Activated CD4-positive, alpha-beta T cell treated with anti-CD3 and anti-CD28 coated beads, Interleukin-2, amount 10 ng/mL, durations not matched to agents 24 days and 14 days (primary cell): ENCODE data around the gene FMN2. TPM values are rescaled to one million over a fixed set of nuclear protein-coding genes. Genes with fewer than 3 reads are reported as not detected.
"Not testable (repeated sequence)": the region's sequence is repeated elsewhere in the genome, so short reads cannot be mapped to it uniquely, and the experiment has no call there.

Source experiments
- DNase-seq: peaks from one replicate; pipeline ENCODE4 v3.0.0; 2022
- H3K27ac Mint-ChIP-seq: one replicate; pipeline ENCODE4 v1.8.0; 2022; ENCODE audit warnings: mild to moderate bottlenecking, mixed read lengths
- H3K27me3 Mint-ChIP-seq: one replicate; pipeline ENCODE4 v1.8.0; 2022; ENCODE audit warnings: mixed read lengths
- H3K36me3 Mint-ChIP-seq: one replicate; pipeline ENCODE4 v1.8.0; 2022; ENCODE audit warnings: low read depth, mild to moderate bottlenecking, mixed read lengths
- H3K4me1 Mint-ChIP-seq: one replicate; pipeline ENCODE4 v1.8.0; 2021; ENCODE audit warnings: mixed read lengths
- H3K4me3 Mint-ChIP-seq: one replicate; pipeline ENCODE4 v1.8.0; 2022; ENCODE audit warnings: mild to moderate bottlenecking, moderate library complexity, mixed read lengths
- H3K9me3 Mint-ChIP-seq: one replicate; pipeline ENCODE4 v1.8.0; 2021; ENCODE audit warnings: mixed read lengths
- intact Hi-C: fragments of 100-400 bp; cut with micrococcal nuclease; formaldehyde crosslinking; loops from one replicate; pipeline ENCODE4 v1.15.1; 2023
- total RNA-seq: library from RNA; stranded (reverse); gene quantifications from 2 replicates; pipeline ENCODE4 v1.2.3, GENCODE V29; 2022

Gene FMN2
- total RNA-seq, 1 donor from 2014 or later: not detected

DNA sequence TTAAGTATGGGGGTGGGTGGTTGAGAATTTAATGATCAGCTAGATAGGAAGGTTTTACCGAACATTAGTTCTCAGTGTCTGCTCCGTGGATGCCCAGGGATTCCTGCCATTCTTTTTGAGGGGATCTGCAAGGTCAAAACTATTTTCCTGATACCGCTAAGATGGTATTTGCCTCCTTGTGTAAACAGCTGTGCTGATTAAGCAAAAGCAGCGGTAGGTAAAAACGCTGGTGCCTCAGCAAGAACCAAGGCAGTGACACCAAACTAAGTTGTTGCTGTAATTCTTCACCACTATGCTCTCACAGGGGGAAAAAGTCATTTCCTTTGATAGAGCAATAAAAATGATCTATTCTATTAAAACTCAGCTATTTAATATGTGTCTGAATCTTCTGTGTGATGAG lies 229.0 kb downstream of the FMN2 start:
- Mint-ChIP-seq H3K36me3 (no peaks in the 10 kb centered on the region), H3K27ac (no peak overlapping the region), H3K4me3 (no peak overlapping the region), H3K27me3 (no peaks in the 10 kb centered on the region), H3K9me3 (peaks cover 5% of the 10 kb centered on the region), H3K4me1 (no peaks in the 10 kb centered on the region)
- DNase-seq: no peak
- intact Hi-C loops: no loop called here

DNA sequence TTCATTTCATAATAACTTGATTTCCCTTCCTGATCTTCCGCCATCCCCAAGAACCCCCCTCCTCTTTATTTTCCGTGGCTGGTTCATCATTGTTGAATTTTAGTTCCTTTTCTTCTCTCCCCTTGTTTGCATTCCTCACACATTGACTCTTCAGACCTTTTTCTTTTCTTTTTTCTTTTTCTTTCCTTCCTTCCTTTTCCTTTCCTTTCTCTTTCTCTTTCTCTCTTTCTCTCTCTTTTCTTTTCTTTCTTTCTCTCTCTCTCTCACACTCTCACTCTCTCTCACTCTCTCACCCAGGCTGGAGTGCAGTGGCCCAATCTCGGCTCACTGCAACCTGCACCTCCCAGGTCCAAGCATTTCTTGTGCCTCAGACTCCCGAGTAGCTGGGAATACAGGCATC lies 231.3 kb downstream of the FMN2 start:
- Mint-ChIP-seq H3K4me1 (no peaks in the 10 kb centered on the region), H3K36me3 (no peaks in the 10 kb centered on the region), H3K4me3 (no peak overlapping the region), H3K27ac (no peak overlapping the region), H3K27me3 (no peaks in the 10 kb centered on the region), H3K9me3 (peaks cover 5% of the 10 kb centered on the region)
- intact Hi-C loops: no loop called here
- no peak for DNase-seq

GRCh38 chr1:240328382-240328781 lies 236.7 kb downstream of the FMN2 start:
- H3K4me3 Mint-ChIP-seq, H3K27ac Mint-ChIP-seq, H3K36me3 Mint-ChIP-seq, DNase-seq, H3K27me3 Mint-ChIP-seq, H3K4me1 Mint-ChIP-seq, intact Hi-C loops, H3K9me3 Mint-ChIP-seq: not testable (repeated sequence)

DNA sequence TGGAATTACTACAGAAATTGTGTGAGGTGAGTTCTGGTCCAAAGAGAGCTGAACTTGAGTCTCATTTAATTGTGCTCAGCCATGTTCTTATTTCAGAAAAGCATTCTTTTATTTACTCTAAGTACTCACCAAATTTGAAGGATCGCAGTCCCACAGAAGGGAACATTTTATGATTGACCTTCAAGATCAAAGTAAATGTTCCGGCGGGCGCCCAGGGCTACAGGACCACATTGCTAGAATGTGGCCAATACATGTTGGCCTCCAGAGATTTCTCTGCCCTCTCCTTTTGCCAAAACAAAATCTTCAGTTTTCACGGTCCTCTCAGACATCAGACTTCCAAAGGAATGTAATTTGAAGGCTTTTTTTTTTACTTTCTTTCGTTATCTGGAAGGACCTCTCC lies 237.8 kb downstream of the FMN2 start:
- intact Hi-C loops: no loop called here
- H3K4me3 Mint-ChIP-seq: no peak overlapping the region
- no peaks in the 10 kb centered on the region for H3K9me3 Mint-ChIP-seq
- no peaks in the 10 kb centered on the region for H3K36me3 Mint-ChIP-seq
- DNase-seq: no peak
- H3K4me1 Mint-ChIP-seq: no peaks in the 10 kb centered on the region
- no peaks in the 10 kb centered on the region for H3K27me3 Mint-ChIP-seq
- no peak overlapping the region for H3K27ac Mint-ChIP-seq

GRCh38 chr1:240332672-240333071 lies 241.0 kb downstream of the FMN2 start:
- DNase-seq: no peak
- no peaks in the 10 kb centered on the region for H3K4me1 Mint-ChIP-seq
- H3K36me3 Mint-ChIP-seq: no peaks in the 10 kb centered on the region
- H3K9me3 Mint-ChIP-seq: no peaks in the 10 kb centered on the region
- no peaks in the 10 kb centered on the region for H3K27me3 Mint-ChIP-seq
- no peak overlapping the region for H3K4me3 Mint-ChIP-seq
- H3K27ac Mint-ChIP-seq: no peak overlapping the region
- intact Hi-C loops: no loop called here

DNA sequence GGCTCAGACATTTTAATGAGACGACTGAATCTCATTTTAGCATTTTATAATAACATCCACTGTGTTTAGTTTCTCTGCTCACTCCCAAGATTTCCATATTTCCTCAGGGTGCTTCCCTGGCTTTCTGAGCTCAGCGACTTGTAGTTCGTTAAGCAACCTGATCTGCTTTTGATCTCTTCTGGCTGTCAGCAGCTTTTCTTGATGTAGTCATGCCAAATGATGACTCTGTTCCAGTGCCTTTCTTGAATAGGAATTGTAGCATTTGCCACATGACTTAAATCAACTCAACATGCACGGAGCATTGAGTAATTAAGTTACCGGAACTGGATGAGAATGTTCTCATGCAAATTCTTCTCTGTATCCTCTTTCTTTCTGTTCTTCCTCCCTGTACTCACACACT lies 246.1 kb downstream of the FMN2 start:
- no peaks in the 10 kb centered on the region for H3K4me1 Mint-ChIP-seq
- H3K27me3 Mint-ChIP-seq: no peaks in the 10 kb centered on the region
- H3K4me3 Mint-ChIP-seq: no peak overlapping the region
- H3K27ac Mint-ChIP-seq: no peak overlapping the region
- H3K9me3 Mint-ChIP-seq: no peaks in the 10 kb centered on the region
- intact Hi-C loops: no loop called here
- DNase-seq: no peak
- no peaks in the 10 kb centered on the region for H3K36me3 Mint-ChIP-seq

- Mint-ChIP-seq H3K4me3 (no peak overlapping the region), H3K27ac (no peak overlapping the region), H3K27me3 (no peaks in the 10 kb centered on the region), H3K4me1 (no peaks in the 10 kb centered on the region), H3K36me3 (no peaks in the 10 kb centered on the region), H3K9me3 (no peaks in the 10 kb centered on the region)
- intact Hi-C loops: no loop called here
- DNase-seq: no peak
Observed at GRCh38 chr1:240338837-240339236, 247.2 kb downstream of the FMN2 start.

DNA sequence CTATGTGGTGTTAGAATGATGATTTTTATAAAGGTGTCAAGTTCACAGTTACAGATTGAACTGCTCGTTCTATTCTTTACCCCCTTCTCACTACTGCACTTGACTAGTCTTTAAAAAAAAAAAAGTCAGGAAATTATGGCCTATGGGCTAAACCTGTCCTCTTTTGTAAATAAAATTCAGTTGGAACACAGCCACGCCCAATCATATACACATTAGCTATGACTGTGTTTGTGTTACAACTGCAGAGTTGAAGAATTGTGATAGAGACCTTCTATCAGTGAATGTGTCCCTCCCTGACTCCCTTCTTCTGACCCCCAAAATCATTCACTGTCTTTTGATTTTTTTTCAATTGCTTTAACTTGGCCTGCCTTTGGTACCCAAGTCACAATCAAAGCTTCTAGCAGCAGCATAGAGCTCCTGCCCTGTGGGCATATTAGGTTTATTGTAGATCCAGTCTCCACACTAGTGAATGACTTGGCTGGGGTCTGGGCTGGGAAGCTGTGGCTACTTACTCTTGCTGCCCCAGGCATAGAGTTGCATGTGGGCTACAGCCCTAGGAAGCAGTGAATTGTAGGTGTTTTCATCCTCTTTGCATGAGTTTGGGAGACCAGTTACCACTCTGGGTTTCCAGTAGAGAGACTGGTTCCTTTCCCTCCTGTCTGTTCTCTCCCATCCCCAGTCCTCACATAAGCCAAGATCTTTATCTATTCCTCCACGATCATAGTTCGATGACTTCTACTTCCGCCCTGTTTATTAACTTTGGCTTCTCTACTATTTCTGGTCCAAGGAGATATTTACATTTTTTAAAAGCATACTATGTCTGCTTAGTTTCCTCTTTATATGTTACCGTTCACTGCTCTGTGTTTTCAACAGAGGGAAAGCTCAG lies 249.9 kb downstream of the FMN2 start:
- no peaks in the 10 kb centered on the region for H3K36me3 Mint-ChIP-seq
- H3K4me1 Mint-ChIP-seq: no peaks in the 10 kb centered on the region
- intact Hi-C loops: no loop called here
- no peaks in the 10 kb centered on the region for H3K9me3 Mint-ChIP-seq
- H3K27ac Mint-ChIP-seq: no peak overlapping the region
- H3K27me3 Mint-ChIP-seq: no peaks in the 10 kb centered on the region
- no peak overlapping the region for H3K4me3 Mint-ChIP-seq
- no peak for DNase-seq

DNA sequence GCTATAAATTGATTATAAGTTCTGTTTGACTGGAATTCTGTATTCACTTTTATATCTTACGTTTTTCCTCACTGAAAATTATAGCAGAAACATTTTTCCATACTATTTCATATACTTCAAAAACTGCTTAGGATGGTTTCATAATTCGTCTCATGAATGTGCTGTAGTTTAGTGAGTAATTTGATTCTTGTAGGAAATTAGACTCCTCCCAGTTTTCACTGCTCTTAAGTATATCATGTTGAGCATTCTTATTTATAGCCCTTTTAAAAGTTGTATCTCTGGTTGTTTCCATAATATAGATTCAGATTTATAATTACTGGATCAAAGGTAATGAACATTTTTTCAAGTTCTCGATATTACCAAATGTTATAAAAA lies 250.6 kb downstream of the FMN2 start:
- DNase-seq: no peak
- Mint-ChIP-seq H3K36me3 (no peaks in the 10 kb centered on the region), H3K4me1 (no peaks in the 10 kb centered on the region), H3K4me3 (no peak overlapping the region), H3K27me3 (no peaks in the 10 kb centered on the region), H3K27ac (no peak overlapping the region), H3K9me3 (no peaks in the 10 kb centered on the region)
- intact Hi-C loops: no loop called here

DNA sequence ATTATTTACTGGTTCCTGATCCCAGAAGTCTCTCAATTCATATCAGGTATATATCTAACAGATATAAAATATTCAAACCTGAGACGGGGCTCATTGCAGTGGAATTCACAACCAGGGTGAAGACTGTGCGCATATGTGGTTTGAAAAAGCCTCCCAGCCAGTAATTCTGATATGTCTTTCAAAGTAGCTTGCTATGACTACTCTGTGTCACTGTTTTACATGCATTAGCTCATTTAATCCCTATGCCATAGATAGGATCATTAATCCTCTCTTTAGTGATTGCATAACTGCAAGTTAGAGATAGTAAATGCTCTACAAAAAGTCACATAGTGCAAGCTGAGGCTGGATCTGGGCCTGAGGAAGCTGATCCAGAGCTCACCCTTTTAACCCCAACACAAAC lies 251.4 kb downstream of the FMN2 start:
- Mint-ChIP-seq H3K4me3 (no peak overlapping the region), H3K9me3 (no peaks in the 10 kb centered on the region), H3K36me3 (no peaks in the 10 kb centered on the region), H3K27ac (no peak overlapping the region), H3K4me1 (no peaks in the 10 kb centered on the region), H3K27me3 (no peaks in the 10 kb centered on the region)
- intact Hi-C loops: no loop called here
- no peak for DNase-seq

DNA sequence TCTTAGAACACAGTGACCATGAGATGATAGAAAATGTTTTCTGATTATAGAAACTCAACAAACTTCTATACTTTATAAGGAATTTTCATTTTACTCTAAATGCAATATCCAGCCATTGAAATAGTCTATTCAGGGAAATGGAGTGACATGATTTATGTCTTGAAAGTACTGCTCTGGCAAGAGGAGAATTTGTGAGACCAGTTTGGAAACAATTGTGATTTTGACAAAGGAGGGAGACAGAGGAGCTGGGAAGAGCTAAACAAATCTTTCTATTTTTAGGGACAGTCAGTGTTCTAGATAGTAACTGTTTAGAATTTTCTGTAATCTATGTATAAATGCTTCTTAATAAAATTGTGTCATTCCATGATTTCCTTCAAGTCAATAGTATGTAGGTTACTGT lies 252.3 kb downstream of the FMN2 start:
- no peak for DNase-seq
- Mint-ChIP-seq H3K4me3 (no peak overlapping the region), H3K9me3 (no peaks in the 10 kb centered on the region), H3K27me3 (no peaks in the 10 kb centered on the region), H3K27ac (no peak overlapping the region), H3K4me1 (no peaks in the 10 kb centered on the region), H3K36me3 (no peaks in the 10 kb centered on the region)
- intact Hi-C loops: no loop called here

DNA sequence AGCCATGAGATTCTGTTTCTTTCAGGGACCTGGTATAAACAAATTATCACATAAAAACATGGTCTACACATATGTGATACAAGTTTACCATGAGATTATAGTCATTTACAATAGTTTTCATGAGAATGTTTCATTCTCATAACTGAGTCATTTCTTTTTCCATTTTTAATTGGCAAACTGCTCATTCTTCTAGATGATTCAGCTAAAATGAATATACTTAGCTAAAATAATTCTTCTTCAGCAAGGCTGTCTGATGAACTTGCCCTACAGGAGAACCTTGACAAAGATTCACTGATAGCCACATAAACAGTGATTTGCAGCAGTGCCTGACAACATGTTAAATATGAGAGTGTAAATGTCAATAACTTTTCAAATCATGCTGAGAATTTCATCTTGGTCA lies 253.2 kb downstream of the FMN2 start:
- Mint-ChIP-seq H3K4me3 (no peak overlapping the region), H3K9me3 (no peaks in the 10 kb centered on the region), H3K4me1 (no peaks in the 10 kb centered on the region), H3K27ac (no peak overlapping the region), H3K27me3 (no peaks in the 10 kb centered on the region), H3K36me3 (no peaks in the 10 kb centered on the region)
- intact Hi-C loops: no loop called here
- no peak for DNase-seq

- Mint-ChIP-seq H3K36me3 (no peaks in the 10 kb centered on the region), H3K4me1 (no peaks in the 10 kb centered on the region), H3K4me3 (no peak overlapping the region), H3K27ac (no peak overlapping the region), H3K27me3 (no peaks in the 10 kb centered on the region), H3K9me3 (peaks cover 8% of the 10 kb centered on the region)
- no peak for DNase-seq
- intact Hi-C loops: no loop called here
Observed at GRCh38 chr1:240349695-240350094, 258.0 kb downstream of the FMN2 start.

DNA sequence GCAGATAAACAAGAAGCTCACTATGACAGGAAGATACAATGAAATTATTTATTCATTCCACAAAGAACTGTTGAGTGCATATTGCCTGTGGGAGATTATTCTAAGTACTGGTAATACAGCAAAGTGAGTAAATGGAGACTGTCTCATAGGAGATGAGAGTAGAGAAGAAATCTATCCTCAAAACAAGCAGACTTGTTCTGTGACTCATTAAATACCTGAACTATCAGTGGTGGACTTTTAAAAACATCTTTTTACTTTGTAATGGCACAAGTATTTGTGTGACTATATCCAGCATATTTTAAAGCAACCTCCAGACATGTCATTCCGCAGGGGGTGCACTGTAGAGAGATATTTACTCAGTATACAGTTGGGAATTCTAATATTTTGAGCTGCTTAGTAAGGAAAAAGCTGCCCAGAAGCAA lies 259.2 kb downstream of the FMN2 start:
- Mint-ChIP-seq H3K4me1 (no peaks in the 10 kb centered on the region), H3K27ac (no peak overlapping the region), H3K36me3 (no peaks in the 10 kb centered on the region), H3K27me3 (no peaks in the 10 kb centered on the region), H3K4me3 (no peak overlapping the region), H3K9me3 (peaks cover 8% of the 10 kb centered on the region)
- intact Hi-C loops: no loop called here
- no peak for DNase-seq

GRCh38 chr1:240351690-240352089 lies 260.0 kb downstream of the FMN2 start:
- no peaks in the 10 kb centered on the region for H3K36me3 Mint-ChIP-seq
- no peak for DNase-seq
- H3K27ac Mint-ChIP-seq: no peak overlapping the region
- H3K27me3 Mint-ChIP-seq: no peaks in the 10 kb centered on the region
- no peaks in the 10 kb centered on the region for H3K4me1 Mint-ChIP-seq
- intact Hi-C loops: no loop called here
- no peak overlapping the region for H3K4me3 Mint-ChIP-seq
- H3K9me3 Mint-ChIP-seq: peaks cover 8% of the 10 kb centered on the region
